GM18907 (cell line): Measurements from ENCODE around the gene RPL7A.
"Not testable (repeated sequence)": the region's sequence is repeated elsewhere in the genome, so short reads cannot be mapped to it uniquely, and the experiment has no call there.

Source experiments
- ATAC-seq: cut with Tn5 transposase; IDR thresholded peaks from one replicate; pipeline ENCODE4 v1.9.1; 2021; ENCODE audit warnings: mild to moderate bottlenecking, moderate library complexity; ENCODE audit not compliant: unreplicated experiment

The RPL7A gene

DNA sequence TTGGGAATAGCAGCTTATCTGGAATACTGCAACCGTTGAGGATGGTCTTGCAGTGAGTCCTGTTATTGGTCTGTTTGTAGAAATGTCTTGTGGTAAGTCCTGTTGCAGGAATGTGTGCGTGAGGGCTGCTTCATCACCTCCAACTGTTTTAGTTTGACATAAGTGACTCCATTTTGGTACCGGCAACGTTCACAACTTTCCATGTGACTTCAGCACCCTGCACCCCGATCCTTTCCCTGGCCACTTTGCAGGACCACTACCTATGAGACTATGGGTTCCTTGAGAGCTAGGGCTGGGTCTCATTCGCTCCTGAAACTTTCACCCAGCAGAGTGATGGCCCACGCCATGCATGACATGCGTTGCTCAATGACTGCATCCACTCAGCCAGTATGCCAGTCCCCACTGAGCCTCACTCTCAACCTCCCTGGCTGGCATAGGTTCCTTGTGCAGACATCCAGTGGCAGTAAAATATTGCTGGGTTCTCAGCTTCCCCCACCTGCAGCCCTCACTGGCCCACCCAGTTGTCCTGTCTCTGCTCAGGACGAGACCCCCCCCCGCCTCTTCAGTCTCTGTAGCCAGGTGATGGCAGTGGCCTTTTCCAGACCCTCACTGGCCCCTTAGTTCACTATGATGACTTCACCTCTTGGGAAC is 20.1 kb upstream of the RPL7A start:
- no peak for ATAC-seq

DNA sequence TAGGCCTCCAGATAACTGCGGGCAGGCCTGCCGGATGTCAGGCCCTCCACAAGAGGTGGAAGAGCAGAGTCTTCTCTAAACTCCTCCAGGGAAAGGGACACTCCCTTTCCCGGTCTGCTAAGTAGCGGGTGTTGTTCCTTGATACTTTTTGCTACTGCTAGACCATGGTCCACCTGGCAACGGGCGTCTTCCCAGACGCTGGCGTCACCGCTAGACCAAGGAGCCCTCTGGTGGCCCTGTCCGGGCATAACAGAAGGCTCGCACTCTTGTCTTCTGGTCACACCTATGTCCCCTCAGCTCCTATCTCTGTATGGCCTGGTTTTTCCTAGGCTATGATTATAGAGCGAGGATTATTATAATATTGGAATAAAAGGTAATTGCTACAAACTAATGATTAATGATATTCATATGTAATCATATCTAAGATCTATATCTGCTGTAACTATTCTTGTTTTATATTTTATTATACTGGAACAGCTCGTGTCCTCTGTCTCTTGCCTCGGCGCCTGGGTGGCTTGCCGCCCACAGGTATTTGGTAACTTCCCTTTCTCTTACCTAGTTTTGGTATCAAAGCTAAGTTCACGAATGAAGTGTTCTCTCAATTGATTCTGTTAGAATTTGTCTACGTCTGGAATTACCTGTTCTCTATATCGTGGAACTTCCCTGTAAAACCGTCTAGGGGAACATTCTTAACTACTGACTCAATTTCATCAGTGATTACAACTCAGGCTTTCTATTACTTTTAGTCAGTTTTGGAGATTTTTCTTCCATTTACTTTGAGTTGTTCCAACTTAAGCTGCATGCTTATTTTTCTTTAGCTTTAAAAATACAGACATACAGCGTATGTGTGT is 18.5 kb upstream of the RPL7A start:
- ATAC-seq: not testable (repeated sequence)

DNA sequence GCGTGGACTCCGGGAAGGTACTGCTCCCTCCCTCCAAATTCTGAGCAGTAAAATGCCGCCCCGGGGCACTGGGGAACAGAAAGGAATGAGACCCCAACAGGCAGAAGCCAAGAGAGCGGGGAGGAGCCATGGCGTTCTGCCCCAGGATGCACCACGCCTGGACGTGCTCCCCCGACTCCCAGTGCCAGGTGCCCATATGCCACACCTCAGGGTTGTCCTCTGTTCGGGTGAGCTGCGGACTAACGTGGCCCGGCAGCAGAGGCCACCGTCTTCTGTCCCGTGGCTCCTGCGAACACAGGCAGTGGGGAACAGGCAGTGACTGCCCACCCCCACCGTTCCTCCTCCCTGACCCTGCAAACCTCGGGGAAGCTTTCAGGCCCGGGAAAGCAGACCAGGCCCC is 16.8 kb upstream of the RPL7A start:
- ATAC-seq: no peak

DNA sequence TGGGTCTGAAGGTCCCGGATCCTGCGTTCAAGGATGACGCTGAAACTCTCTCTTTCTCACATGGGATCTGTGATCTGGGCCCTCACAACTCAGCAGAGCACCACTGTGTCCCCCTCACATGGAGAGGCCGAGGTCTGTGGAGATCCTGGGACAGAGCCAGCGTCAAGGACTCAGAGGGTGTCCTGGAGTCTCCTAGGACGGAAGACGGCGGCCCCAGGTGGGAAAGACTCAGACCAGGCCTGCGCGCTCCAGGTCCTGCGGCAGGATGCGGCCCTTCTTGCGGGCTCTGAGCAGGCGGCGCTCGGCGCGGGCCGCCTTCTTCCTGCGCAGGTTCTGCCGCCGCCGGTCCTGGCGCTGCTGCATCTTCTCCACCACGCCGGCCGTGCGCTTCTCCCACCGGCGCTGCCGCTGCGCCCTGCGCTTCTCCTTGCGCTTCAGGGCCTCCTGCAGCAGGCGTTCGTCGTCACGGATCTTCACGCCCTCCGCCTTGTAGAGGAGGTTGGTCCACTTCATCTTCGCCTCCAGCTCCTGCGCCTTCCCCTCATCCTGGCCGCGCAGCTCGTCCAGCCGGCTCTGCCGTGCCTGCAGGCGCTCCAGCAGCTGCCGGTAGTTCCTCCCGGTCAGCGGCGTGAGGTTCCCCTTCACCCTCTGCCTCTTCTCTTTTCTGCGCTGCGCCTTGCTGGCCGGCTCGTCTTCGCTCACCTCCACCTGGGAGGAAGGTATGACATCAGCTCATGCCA is 16.2 kb upstream of the RPL7A start:
- ATAC-seq: no peak

DNA sequence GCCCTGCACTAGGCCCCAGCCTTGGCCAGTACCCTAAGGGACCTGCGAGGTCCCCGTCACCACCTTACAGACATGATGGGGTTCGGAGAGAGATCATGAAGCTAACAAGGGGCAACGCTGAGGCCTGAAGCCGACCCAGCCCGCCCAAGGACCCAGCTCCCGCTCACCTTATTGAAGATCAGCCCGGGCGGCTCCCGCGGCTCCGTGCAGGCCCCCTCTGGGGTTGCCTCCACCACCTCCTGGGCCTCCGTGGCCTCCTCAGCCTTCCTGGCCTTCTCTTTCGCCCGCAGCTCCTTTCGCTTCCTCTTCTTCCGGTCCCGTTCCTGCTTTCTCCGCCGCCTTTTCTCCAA is 15.7 kb upstream of the RPL7A start:
- ATAC-seq: no peak

DNA sequence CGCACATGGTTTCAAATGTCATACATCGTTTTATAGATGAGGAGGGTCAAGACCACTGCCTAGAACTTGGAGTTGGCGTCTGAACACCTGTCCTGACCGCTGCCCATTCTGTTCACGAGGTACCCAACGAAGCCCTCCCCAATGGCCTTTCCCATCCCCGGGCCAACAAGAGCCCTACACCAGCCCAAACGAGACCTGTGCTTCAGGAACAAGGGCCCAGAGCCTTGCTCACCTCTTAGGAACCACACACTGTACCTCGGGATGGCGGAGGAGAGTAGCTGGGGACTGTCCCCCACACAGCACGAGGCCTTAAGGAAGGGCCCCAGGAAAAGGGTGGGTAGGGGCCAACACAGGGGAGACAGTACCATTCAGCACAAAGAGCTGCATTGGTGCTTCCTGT is 15.0 kb upstream of the RPL7A start:
- ATAC-seq: no peak

DNA sequence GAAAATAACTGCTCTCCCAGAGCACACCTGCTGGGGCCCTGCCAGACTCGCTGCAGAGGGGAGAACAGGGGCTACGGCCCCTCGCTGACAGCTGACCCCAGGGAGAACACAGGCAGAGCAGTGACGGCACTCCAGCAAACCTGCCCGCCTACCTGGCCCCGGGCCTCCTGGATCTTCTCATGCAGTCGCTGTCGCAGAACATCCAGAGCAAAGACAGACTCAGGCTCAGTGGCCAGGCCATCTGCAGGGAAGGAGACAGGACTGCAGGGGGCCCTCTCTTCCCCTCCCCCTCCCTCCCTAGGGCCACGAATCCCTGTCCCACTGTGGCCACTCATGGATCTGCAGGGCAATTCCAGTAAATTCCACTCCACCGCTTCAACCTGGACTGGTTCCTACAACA is 14.5 kb upstream of the RPL7A start:
- no peak for ATAC-seq

DNA sequence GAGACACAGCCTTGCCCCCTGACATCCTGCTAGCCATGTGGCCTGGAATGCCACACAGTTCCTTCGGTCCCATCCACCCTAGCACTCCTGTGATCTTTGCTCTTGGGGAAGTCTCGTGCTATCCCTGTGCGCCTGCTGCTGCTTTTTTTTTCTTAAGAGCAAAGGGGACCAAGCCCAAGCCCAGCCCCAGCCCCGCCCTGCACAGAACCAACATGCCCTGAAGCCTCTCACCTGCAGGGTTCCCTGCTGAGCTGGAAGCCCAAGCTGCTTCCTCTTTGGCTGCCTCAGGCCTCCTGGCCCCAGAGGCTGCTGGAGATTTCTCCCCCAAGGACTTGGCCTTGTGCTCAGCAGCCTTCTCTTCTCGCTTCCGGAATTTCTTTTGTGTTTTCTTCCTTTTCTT is 13.9 kb upstream of the RPL7A start:
- no peak for ATAC-seq

DNA sequence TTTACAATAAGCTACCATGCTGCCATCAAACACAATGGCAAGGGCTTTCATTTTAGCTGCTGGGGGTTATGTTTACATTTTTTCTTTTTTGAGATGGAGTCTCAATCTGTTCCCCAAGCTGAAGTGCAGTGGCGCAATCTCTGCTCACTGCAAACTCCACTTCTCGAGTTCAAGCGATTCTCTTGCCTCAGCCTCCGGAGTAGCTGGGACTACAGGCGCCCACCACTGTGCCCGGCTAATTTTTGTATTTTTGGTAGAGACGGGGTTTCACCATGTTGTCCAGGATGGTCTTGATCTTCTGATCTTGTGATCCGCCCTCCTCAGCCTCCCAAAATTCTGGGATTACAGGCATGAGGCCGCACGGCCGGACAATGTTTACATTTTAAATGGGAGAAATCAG is 13.1 kb upstream of the RPL7A start:
- ATAC-seq: not testable (repeated sequence)

DNA sequence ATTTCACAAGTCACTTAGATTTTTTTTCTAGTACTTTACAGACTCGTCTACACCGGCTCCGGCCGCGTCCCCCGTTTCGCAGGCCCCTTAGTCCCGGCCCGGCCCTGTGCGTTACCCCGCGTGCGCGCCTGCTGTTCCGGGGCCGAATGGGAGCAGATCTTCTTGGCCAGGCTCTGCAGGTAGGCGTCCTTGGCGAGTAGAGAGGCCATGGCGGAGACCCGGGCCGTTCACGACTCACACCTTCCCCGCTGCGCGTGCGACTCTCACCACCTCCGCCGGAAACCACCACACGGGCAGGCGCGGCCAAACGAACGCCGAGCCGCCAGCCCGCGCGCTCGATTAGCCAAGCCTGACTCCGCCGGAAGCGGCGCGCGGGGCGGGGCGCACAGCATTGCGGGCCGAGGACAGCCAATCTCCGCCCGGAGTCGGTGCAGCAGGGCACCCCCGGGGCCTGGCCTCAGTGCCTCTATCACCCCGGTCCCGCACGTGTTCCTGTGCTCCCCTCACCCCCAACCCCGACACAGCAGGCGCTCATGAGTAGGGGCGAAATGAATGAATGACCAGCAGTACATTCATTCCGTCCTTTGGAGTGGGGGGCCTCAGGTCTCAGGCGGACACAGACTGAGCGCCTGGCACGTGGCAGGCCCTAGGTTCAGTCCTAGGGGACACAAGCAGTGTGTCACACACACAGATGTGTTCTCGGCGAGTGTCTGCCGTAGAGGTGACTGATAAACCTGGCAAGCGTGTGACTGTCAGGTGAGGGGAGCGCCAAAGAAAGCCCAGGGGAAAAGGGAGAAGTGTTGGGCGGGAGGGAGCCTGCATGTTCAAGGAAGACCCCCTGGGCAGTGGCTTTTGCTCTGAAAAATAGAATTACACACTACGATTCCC is 11.8 kb upstream of the RPL7A start, which contains the start of gene SURF6:
Gene SURF6, minus strand, starts transcription at position 265 of the 888 bp plus-strand sequence. Its CDS starts 56 bp downstream, at position 209.
- peak; percentile 82 for ATAC-seq

DNA sequence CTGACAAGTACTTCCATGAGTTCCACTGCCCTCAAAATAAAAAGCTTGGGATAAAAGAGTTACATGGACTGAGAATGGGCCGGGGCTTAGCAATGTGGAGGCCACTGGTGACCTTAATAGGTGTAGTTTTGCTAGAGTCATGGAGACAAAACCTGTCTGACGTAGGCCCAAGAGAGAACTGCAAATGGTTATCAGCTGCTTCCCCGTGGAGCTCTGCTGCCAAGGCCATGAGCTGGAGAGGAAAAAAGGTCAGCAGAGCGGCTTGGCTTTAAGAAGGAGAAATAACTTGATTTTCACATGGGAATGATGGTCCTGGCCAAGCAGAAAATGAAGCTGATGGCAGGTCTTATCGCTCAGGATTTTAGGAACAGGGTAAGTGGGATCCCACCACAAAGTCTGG is 8.4 kb upstream of the RPL7A start:
- no peak for ATAC-seq

DNA sequence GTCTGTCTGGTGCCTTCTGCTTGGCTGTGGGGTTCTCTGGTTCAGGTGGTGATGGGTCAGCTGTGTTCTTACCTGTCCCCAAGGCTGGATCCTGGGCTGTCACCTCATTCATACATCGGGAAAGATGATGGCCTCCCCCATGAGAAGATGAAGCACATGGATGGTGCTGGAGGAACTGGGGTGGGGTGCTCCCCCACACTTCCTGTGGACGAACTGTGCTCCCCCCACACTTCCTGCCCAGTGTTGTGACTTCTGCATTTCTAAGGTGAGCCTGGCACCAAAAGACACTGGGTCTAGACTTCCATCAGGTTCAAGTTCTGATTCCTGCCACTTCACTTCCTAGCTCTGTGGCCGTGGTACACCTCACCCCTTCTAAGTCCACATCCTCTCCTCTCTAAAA is 7.8 kb upstream of the RPL7A start:
- no peak for ATAC-seq

DNA sequence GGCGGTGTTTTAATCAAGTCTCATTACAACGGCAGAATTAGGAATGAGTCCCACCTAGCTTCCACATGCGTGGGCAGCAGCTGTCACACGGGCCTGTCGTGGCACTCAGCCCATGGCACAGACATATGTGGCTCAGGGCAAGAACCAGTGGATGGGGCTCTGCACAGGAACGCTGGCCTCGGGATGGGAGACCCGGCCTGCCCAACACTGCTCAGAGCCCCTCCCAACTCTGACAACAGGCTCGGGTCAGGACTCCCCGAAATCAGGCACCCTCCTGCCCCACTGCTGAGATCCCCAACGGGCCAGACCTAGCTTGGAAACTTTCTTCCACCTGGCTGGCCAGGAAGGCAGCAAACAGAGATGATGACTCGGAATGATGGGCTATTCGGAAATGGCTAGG is 7.1 kb upstream of the RPL7A start:
- ATAC-seq: no peak

DNA sequence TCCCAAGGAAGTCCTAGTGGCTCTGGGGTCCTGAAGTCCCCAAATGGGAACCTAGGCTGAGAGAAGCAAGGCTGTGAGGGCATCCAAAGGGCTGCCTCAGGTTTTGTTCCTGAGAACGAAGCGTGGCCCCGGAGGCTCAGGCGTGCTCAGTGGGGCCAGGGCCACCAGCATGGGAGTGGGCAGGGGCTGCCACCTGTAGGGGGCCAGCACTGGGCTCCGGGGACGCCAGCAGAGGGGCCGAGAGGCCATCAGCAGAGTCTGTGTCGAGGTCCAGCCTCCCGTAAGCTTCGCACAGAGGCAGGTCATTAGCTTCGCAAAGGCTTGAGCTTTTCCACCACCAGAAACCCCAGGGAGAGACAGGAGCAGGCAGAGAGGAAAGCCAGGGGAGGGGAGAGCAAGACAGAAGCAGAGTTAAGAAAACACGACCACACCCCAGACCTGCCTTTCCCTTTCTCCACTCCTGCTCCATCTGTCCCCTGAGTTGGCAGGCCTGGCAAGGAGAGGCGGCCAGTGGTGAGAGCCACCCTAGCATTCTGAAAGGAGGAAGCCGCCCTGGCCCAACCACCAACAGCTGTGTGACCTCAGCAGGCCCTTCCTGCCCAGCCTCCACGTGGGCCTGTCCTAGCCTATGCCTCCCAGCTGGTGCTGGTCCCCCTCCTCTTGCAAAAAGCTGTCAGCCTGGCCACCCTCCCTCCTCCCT is 6.5 kb upstream of the RPL7A start:
- ATAC-seq: no peak

DNA sequence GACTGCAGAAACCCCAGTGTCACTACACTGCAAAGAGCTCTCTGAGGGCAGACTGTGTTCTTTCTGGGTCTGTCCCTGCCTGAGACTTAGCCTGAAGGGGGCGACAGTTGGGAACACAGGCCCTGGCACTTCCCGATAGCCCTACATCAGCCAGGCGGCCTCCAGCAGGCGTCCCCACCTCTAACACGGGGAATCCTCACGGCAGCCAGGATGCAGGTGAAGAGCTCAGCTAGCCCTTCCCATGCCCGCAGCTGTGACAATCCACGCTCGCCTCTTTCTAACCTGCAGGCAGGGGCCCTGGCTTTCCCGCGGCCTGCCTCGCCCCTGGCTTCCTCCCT is 6.0 kb upstream of the RPL7A start:
- no peak for ATAC-seq

DNA sequence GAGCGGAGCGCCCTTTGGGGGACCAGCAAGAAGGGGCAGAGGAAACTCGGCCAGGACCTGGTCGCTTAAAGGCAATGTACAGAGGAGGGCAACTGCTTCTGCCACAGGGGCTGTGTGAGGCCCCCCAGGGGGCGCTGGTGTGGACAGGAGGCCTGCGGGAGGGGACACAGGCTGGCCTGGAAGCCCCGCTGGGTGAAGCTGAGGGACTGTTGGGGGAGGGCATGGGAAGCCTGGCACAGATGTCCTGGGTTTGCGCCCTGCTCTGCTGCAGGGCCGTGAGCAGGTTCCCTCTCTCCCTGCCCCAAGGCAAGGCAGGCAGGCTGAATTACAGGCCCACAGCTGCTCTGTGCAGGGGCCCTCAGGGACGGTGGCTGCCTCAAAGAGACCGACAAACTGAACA is 5.4 kb upstream of the RPL7A start:
- no peak for ATAC-seq

DNA sequence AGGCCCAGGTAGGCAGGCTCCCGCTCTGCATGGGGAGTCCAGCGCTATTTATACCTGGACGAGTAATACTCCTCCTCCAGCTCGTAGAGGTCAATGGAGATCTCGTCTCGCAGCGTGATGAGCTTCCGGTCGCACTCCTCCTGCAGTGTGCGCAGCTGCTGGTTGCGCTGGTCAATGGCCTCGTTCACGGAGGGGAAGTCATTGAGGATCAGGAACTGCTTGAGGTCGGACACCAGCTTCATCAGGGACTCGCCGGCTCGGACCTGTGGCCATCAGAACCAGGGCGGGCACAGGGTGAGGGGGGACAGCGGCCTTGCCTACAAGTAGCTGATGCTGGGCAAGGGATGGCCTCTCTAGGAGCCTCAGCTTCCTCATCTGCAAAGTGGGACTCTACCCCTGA is 3.9 kb upstream of the RPL7A start:
- no peak for ATAC-seq

DNA sequence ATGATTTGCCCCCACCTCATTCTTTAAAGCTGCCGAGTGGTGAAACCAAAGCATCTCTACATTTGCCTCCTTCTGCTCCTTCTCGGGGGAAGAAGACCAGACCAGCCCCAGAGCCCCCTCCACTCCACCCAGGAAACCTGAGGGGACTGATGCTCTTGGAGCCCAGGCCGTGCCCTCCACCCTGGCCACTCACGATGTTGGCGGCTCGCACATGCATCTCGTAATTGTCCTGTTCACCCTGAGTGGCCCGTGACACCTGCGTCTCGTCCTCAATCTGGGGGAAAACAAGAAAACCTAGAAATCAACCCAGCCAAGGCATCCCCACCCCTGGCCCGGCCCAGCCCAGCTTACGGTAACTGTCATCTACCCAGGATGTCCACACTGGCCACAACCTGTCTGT is 3.0 kb upstream of the RPL7A start:
- no peak for ATAC-seq

DNA sequence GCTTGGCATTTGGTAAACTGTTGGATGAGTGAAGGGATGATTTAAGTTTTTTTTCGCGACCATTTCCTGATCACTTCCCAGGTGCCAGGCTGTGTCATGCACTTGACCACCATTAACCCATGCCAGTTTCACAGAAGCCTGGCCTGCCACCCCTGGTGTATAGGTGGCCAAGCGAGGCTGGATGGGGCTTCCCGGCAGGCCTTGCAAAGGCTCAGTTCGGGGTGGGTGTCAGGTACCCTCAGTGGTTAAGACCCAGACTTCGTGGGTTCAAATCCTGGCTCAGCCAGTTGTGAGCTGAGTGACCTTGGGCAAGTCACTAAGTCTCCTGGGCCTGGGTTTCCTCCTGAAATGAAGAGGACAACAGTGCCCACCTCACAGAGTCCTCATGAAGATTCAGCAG is 2.4 kb upstream of the RPL7A start:
- ATAC-seq: no peak

DNA sequence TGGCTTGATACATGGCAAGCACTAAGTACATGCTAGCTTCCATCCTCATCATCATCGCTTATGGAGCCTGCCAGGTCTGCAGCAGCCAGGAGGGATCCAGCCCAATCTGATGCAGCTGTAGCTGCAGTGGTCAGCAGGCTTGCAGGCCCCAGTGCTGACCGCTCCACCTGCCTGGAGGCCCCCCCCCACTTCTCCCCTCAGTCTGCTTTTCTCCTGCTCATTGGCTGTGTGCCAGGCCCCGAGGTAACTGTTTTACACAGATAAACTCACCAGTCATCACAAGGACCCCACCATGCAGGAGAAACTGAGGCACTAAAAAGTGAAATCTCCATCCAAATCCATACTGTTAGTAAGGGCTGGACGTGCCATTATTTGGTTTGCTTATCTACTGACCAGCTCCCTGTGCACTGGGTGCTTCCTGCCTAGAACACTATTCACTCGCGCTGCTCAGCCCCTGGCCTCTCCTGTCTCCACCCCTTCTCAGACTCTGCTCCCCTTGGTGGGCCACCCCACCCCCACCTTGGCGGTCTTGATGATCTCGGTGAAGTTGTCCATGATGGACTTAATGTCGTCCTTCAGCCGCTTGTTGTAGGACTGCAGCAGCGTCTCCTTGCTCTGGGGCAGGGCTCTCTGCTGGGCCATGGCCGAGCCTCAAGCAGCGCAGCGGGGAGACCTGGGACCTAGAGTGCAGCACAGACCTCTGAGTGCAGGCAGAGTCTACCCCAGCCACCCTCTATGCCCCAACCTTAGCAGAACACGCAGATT is 1.8 kb upstream of the RPL7A start:
- no peak for ATAC-seq
